ENCODE results near the gene DMAP1. TPM values are rescaled to one million over a fixed set of nuclear protein-coding genes. Genes with fewer than 3 reads are reported as not detected.

DMAP1 gene
- total RNA-seq, 1 experiment from 2014 or later, result 52.9 TPM

DNA sequence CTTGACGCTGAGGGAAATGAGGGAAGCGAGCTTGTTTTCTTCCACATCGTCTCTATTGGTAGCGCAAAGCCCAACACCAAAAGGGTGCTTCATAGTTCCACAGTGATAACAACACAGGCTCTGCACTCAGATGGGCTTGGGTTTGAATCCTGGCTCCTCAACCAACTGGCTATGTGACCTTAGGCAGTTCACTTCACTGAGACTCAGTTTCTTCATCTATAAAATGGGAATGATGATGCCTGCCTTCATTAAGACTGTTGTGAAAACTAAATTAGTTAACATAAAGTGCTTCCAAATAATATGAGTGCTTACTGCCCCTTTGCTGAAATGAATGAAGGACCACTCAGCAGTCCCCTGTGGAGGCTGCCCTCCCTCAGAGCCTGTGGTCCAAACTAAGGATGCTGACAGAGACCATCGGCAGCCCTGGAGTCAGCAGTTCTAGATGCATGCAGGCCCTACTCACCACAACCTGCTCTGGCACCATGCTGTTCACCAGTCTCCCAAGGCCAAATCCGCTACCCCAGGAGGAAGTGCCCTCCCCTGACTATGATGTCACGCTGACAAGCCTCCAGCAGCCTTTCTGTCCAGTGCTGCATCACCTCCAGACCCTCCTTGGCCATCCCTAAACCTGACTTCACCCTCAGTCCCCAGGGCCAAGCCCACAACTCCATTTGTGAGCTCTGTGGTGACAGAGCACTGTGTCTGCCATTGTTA is 30.7 kb downstream of the DMAP1 start:
- BruUV-seq (replicated peaks), result no TSS peak
- no peaks in the 10 kb centered on the region for H3K27me3 ChIP-seq (ENCODE audit: control insufficient read depth, insufficient read depth, low read length)
- TF ChIP-seq POLR2AphosphoS5 (IDR thresholded peaks at IDR 0.05; ENCODE audit: low read depth, low read length) (no peak), TCF7L2 (IDR thresholded peaks at IDR 0.05; ENCODE audit: low read depth, low read length) (no peak)
- TF ChIP-seq, protein P1, sequence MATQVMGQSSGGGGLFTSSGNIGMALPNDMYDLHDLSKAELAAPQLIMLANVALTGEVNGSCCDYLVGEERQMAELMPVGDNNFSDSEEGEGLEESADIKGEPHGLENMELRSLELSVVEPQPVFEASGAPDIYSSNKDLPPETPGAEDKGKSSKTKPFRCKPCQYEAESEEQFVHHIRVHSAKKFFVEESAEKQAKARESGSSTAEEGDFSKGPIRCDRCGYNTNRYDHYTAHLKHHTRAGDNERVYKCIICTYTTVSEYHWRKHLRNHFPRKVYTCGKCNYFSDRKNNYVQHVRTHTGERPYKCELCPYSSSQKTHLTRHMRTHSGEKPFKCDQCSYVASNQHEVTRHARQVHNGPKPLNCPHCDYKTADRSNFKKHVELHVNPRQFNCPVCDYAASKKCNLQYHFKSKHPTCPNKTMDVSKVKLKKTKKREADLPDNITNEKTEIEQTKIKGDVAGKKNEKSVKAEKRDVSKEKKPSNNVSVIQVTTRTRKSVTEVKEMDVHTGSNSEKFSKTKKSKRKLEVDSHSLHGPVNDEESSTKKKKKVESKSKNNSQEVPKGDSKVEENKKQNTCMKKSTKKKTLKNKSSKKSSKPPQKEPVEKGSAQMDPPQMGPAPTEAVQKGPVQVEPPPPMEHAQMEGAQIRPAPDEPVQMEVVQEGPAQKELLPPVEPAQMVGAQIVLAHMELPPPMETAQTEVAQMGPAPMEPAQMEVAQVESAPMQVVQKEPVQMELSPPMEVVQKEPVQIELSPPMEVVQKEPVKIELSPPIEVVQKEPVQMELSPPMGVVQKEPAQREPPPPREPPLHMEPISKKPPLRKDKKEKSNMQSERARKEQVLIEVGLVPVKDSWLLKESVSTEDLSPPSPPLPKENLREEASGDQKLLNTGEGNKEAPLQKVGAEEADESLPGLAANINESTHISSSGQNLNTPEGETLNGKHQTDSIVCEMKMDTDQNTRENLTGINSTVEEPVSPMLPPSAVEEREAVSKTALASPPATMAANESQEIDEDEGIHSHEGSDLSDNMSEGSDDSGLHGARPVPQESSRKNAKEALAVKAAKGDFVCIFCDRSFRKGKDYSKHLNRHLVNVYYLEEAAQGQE (IDR thresholded peaks at IDR 0.05; ENCODE audit: insufficient read depth in 1 of 2, low read depth in 2 of 2, low read length in 1 of 2), result no peak
- TF ChIP-seq, protein P2, sequence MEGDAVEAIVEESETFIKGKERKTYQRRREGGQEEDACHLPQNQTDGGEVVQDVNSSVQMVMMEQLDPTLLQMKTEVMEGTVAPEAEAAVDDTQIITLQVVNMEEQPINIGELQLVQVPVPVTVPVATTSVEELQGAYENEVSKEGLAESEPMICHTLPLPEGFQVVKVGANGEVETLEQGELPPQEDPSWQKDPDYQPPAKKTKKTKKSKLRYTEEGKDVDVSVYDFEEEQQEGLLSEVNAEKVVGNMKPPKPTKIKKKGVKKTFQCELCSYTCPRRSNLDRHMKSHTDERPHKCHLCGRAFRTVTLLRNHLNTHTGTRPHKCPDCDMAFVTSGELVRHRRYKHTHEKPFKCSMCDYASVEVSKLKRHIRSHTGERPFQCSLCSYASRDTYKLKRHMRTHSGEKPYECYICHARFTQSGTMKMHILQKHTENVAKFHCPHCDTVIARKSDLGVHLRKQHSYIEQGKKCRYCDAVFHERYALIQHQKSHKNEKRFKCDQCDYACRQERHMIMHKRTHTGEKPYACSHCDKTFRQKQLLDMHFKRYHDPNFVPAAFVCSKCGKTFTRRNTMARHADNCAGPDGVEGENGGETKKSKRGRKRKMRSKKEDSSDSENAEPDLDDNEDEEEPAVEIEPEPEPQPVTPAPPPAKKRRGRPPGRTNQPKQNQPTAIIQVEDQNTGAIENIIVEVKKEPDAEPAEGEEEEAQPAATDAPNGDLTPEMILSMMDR (IDR thresholded peaks at IDR 0.05), result no peak
- H3K36me3 ChIP-seq (ENCODE audit: control insufficient read depth, insufficient read depth, low read length), result no peaks in the 10 kb centered on the region
- ATAC-seq (no peak), DNase-seq (ENCODE audit: low read depth, low spot score) (no peak)
- no peaks in the 10 kb centered on the region; the same call in 1 of the 2 replicates for H3K4me1 ChIP-seq (ENCODE audit: control insufficient read depth, insufficient read depth, low read length)
- no peaks in the 10 kb centered on the region for H3K9me3 ChIP-seq (ENCODE audit: control insufficient read depth, insufficient read depth, low read depth, low read length)
- no peak overlapping the region for H3K4me3 ChIP-seq (ENCODE audit: low read depth in 2 of 2, low read length in 2 of 2)
- intact Hi-C loops (cut with micrococcal nuclease; ENCODE audit: unreplicated experiment) (no loop called here), in situ Hi-C loops (cut with HindIII; ENCODE audit: low pct_unique_long_range_greater_than_20kb, low sequenced_read_pairs) (no loop called here)
- H3K27ac ChIP-seq (ENCODE audit: low read length), result no peak overlapping the region
- POLR2A ChIA-PET, result no interaction called here
- CTCF ChIA-PET, result no interaction called here

- Histone ChIP-seq H3K4me3 (ENCODE audit: low read depth in 2 of 2, low read length in 2 of 2) (no peak overlapping the region), H3K27ac (ENCODE audit: low read length) (no peak overlapping the region), H3K36me3 (ENCODE audit: control insufficient read depth, insufficient read depth, low read length) (no peaks in the 10 kb centered on the region), H3K4me1 (ENCODE audit: control insufficient read depth, insufficient read depth, low read length) (no peaks in the 10 kb centered on the region), H3K27me3 (ENCODE audit: control insufficient read depth, insufficient read depth, low read length) (no peaks in the 10 kb centered on the region), H3K9me3 (ENCODE audit: control insufficient read depth, insufficient read depth, low read depth, low read length) (no peaks in the 10 kb centered on the region)
- DNase-seq (ENCODE audit: low read depth, low spot score) (no peak), ATAC-seq (no peak)
- ChIA-PET CTCF (no interaction called here), POLR2A (no interaction called here)
- in situ Hi-C loops (cut with HindIII; ENCODE audit: low pct_unique_long_range_greater_than_20kb, low sequenced_read_pairs) (no loop called here), intact Hi-C loops (cut with micrococcal nuclease; ENCODE audit: unreplicated experiment) (no loop called here)
- no TSS peak for BruUV-seq (replicated peaks)
- no peak for TF ChIP-seq TCF7L2 (IDR thresholded peaks at IDR 0.05; ENCODE audit: low read depth, low read length)
- TF ChIP-seq, protein P1 (IDR thresholded peaks at IDR 0.05; ENCODE audit: insufficient read depth in 1 of 2, low read depth in 2 of 2, low read length in 1 of 2), result no peak
- TF ChIP-seq, protein P2 (IDR thresholded peaks at IDR 0.05), result no peak
- TF ChIP-seq POLR2AphosphoS5 (IDR thresholded peaks at IDR 0.05; ENCODE audit: low read depth, low read length), result no peak
- TF ChIP-seq SIN3A (IDR thresholded peaks at IDR 0.05; ENCODE audit: borderline replicate concordance, insufficient read depth, low read depth, low read length), result no peak
Measured at GRCh38 chr1:44244986-44245385, 31.7 kb downstream of the DMAP1 start.

Data from Panc1 (cell line).